Stimulated activated naive CD8-positive, alpha-beta T cell treated with anti-CD3 and anti-CD28 coated beads, Interleukin-15, Interleukin-2, amounts not matched to agents 100 ng/mL and 50 ng/mL, for 24 hours (primary cell): Measurements from ENCODE around the gene ZNF135.

Source experiments
- H3K27ac Mint-ChIP-seq: one replicate; pipeline ENCODE4 v1.8.0; 2021; ENCODE audit warnings: mild to moderate bottlenecking, mixed read lengths
- H3K27me3 Mint-ChIP-seq: one replicate; pipeline ENCODE4 v1.8.0; 2021; ENCODE audit warnings: mixed read lengths
- H3K36me3 Mint-ChIP-seq: one replicate; pipeline ENCODE4 v1.8.0; 2021; ENCODE audit warnings: low read depth, mixed read lengths
- H3K4me1 Mint-ChIP-seq: one replicate; pipeline ENCODE4 v1.8.0; 2021; ENCODE audit warnings: low read depth, mixed read lengths
- H3K4me3 Mint-ChIP-seq: one replicate; pipeline ENCODE4 v1.8.0; 2021; ENCODE audit warnings: mild to moderate bottlenecking, mixed read lengths
- H3K9me3 Mint-ChIP-seq: one replicate; pipeline ENCODE4 v1.8.0; 2021; ENCODE audit warnings: mixed read lengths

ZNF135 gene

DNA sequence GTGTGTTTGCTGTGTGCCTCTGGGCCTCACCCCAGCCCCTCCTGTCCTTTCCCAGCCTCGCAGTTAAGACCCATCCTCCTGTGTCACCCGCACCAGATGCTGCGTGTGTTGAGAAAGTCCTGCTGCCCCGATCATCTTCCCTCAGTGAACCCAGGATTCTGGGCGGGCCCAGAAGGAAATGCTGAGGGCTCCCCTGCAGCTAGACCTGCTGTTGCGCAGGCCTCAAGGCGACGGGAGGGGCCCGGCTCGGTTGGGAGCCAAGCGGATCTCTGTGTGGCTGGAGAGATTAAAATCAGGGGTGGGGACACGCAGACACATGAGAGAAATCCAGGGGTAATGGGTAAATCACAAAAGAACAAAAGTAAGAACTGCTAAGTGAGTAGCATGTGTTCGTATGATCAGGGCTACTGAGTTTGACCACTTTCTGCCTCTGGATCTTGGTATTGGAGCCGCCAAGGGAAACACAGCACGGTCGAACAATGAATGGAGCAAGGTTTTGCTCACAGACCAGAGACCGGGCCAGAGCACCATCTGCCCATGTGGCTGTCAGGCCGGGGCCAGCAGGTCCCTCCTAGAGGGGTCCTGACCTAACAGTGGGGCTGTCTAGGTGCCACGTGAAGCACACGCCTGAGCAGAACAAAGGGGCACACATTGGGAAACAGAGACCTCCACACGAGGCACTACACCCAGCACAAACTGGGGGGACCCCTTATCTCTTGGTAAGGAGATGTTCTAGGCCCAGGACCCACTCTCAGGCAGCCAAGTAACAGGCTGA lies 18.1 kb upstream of the ZNF135 start:
- Mint-ChIP-seq H3K27ac (no peak overlapping the region), H3K9me3 (peaks cover 23% of the 10 kb centered on the region), H3K4me3 (no peak overlapping the region), H3K4me1 (no peaks in the 10 kb centered on the region), H3K27me3 (peaks cover 12% of the 10 kb centered on the region), H3K36me3 (peaks cover 10% of the 10 kb centered on the region)

DNA sequence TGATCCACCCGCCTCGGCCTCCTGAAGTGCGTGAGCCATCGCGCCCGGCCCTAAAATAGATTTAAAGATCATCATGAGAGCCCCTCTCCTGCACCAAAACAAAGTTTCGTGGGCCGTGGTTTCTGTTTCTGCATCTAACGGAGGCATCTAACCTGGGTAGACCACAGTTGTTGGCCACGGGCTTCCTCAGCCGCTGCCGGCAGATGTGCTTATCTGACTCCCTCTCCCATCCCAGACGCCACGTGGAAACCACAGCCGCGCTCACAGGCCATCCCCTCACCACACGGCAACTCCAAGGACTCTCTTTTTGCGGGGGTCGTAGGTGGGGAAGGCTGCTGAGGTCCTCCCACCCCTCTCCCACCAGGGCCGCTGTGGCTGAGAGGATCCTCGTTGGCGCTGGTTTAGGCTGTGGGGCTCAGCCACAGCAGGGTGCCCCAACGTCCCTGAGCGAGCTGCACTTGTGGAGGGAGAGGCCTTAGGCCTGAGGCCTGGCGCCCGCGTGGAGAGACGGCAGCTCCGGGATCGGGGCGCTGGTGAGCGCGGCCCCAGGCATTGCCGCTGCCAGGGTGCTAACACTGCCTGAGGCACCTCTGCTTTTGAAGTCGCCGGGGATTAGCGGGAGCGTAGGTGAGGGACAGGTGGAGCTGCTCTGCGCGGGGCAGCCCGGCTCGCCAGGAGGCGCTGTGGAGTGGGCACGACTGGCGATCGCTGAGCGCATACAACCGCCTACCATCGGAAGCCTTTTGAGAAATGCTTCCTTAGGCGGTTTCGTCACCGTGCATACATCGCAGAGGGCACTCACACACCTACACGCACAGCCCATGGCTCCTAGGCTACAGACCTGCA lies 16.4 kb upstream of the ZNF135 start:
- Mint-ChIP-seq H3K27me3 (peaks cover 4% of the 10 kb centered on the region), H3K4me3 (no peak overlapping the region), H3K27ac (no peak overlapping the region), H3K9me3 (peaks cover 28% of the 10 kb centered on the region), H3K4me1 (no peaks in the 10 kb centered on the region), H3K36me3 (peaks cover 17% of the 10 kb centered on the region)

DNA sequence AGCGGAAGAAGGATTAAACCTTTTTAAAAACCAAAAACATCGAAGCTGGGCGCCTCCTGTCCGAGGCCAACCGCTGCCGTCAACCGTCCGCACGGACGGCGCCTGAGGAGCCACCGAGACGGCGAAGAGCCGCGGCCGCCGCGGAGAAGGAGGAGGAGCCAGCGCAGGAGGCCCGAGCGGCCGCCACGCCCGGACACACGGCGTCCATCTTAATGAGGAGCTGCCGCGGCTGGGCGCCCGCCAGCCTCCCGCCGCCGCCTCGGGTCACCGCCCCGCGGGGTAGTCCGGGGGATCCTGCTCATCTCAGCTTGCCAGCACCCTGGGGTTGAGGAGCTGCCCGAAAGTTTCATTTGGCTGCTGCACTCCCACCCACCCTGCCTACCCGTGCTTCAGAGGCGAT lies 14.7 kb upstream of the ZNF135 start:
- Mint-ChIP-seq H3K9me3 (peaks cover 30% of the 10 kb centered on the region), H3K36me3 (peaks cover 17% of the 10 kb centered on the region), H3K4me3 (no peak overlapping the region), H3K4me1 (no peaks in the 10 kb centered on the region), H3K27ac (no peak overlapping the region), H3K27me3 (no peaks in the 10 kb centered on the region)

DNA sequence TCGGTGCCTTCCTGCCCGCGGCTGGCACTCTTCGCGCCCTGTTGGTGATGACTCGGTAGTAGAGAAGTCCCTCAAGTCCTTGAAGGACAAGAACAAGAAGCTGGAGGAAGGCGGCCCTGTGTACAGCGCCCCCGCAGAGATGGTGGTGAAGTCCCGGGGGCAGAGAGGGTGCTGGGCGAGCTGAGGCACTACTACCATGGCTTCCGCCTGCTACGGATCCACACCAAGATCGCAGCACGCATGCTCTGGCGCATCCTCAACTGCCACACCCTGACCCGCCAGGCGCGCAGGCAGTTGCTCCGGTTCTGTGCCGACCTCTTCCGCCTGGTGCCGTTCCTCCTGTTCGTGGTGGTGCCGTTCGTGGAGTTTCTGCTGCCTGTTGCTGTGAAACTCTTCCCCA lies 14.2 kb upstream of the ZNF135 start:
- H3K27ac Mint-ChIP-seq = no peak overlapping the region
- peaks cover 34% of the 10 kb centered on the region for H3K9me3 Mint-ChIP-seq
- no peaks in the 10 kb centered on the region for H3K4me1 Mint-ChIP-seq
- no peaks in the 10 kb centered on the region for H3K27me3 Mint-ChIP-seq
- peaks cover 17% of the 10 kb centered on the region for H3K36me3 Mint-ChIP-seq
- no peak overlapping the region for H3K4me3 Mint-ChIP-seq

DNA sequence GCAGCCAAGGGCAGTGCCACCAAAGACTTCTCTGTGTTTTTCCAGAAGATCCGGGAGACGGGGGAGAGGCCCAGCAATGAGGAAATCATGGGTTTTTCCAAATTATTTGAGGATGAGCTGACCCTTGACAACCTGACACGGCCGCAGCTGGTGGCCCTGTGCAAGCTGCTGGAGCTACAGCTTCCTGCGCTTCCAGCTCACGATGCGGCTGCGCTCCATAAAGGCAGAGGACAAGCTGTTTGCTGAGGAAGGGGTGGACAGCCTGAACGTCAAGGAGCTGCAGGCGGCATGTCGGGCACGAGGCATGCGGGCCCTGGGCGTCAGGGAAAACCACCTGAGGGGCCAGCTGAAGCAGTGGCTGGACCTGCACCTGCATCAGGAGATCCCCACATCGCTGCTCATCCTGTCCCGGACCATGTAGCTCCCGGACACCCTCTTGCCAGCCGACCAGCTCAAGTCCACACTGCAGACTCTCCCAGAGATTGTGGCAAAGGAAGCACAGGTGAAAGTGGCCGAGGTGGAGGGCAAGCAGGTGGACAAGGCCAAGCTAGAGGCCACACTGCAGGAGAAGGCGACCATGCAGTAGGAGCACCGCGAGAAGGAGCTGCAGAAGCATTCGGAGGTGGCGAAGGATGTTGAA lies 13.6 kb upstream of the ZNF135 start:
- H3K4me3 Mint-ChIP-seq = no peak overlapping the region
- H3K27ac Mint-ChIP-seq = no peak overlapping the region
- peaks cover 17% of the 10 kb centered on the region for H3K36me3 Mint-ChIP-seq
- H3K9me3 Mint-ChIP-seq = peaks cover 35% of the 10 kb centered on the region
- no peaks in the 10 kb centered on the region for H3K27me3 Mint-ChIP-seq
- H3K4me1 Mint-ChIP-seq = no peaks in the 10 kb centered on the region

DNA sequence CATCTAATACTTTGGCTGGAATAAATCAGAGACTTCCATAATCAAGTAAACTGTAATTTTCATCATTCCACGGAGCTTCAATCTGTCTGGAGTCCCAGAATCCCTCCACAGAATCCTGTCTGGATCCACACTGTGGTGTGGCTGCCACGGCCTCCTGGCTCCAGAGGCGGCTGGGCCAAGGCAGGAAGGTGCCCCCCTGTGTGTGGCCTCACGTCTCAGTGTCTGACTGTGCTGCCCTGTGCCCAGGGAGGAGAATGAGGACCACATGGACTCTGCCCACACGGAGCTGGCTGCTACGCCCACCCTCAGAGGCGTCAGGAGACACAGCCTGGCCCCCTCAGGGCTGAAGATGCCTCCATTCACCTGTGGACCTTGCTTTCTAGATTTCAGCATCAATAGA lies 12.2 kb upstream of the ZNF135 start:
- peaks cover 37% of the 10 kb centered on the region for H3K9me3 Mint-ChIP-seq
- H3K4me3 Mint-ChIP-seq = no peak overlapping the region

DNA sequence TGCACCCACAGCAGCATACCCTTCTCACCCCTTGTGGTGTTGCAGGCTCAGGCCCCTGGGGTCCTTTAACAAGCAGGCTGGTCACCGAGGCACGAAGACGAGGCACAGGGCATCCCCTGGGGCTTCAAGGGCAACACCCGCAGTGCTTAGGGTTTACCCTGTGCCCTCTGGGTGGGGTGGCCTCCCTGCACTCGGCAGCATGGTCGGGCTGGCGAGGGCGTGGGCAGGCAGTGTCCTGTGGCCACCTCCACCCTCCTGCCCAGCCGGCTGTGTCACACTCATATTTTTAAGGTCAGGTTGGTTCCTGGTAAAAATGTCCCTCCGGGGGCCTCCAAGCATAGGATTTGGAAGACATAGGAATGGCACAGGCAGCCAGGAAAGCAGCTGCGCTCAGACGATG lies 11.4 kb upstream of the ZNF135 start:
- peaks cover 35% of the 10 kb centered on the region for H3K9me3 Mint-ChIP-seq

More for the DNA sequence above, 12.2 kb upstream of the ZNF135 start:
- Mint-ChIP-seq H3K4me1 (no peaks in the 10 kb centered on the region), H3K27me3 (no peaks in the 10 kb centered on the region), H3K27ac (no peak overlapping the region), H3K36me3 (peaks cover 21% of the 10 kb centered on the region)

DNA sequence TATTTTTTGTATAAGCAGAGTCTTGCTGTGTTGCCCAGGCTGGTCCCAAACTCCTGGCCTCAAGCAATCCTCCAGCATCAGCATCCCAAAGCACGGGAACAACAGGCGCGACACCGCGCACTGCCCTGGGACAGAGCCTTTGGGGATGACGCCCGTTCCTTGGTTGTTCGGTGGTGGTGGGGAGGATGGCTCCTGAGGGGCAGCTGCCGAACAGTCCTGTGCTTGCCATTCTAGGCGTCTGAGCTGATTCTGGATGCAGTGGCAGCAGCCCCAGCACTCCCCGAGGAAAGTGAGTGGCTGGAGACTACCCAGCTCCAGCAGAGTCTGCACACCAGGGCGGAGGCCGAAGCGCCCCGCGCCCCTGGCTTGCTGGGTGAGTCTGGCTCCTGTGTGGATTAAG lies 6.8 kb upstream of the ZNF135 start:
- peaks cover 29% of the 10 kb centered on the region for H3K9me3 Mint-ChIP-seq
- no peaks in the 10 kb centered on the region for H3K4me1 Mint-ChIP-seq

More for the DNA sequence above, 11.4 kb upstream of the ZNF135 start:
- Mint-ChIP-seq H3K4me1 (no peaks in the 10 kb centered on the region), H3K27me3 (no peaks in the 10 kb centered on the region), H3K36me3 (peaks cover 20% of the 10 kb centered on the region), H3K4me3 (no peak overlapping the region), H3K27ac (no peak overlapping the region)

DNA sequence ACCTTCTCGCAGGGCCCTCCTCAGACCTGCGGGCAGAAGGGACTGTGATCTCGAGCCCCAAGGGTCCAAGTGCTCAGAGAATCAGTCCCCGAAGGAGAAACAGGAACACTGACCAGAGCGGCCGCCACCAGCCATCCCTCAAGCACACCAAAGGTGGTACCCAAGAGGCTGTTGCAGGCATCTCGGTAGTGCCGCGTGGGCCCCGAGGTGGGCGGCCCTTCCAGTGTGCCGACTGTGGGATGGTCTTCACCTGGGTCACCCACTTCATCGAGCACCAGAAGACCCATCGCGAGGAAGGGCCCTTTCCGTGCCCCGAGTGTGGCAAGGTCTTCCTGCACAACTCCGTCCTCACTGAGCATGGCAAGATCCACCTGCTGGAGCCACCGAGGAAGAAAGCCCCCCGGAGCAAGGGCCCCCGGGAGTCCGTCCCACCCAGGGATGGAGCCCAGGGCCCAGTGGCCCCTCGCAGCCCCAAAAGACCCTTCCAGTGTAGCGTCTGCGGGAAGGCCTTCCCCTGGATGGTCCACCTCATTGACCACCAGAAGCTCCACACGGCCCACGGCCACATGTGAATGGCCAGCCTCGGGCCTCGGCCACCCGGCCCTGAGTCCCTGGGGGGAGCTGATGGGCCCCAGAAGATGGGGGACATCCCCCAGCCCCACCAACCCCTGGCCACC lies 5.5 kb upstream of the ZNF135 start:
- H3K27me3 Mint-ChIP-seq = peaks cover 11% of the 10 kb centered on the region
- peaks cover 33% of the 10 kb centered on the region for H3K9me3 Mint-ChIP-seq
- H3K4me3 Mint-ChIP-seq = no peak overlapping the region
- H3K36me3 Mint-ChIP-seq = peaks cover 25% of the 10 kb centered on the region
- H3K27ac Mint-ChIP-seq = no peak overlapping the region
- H3K4me1 Mint-ChIP-seq = peaks cover under 1% of the 10 kb centered on the region

More for the DNA sequence above, 6.8 kb upstream of the ZNF135 start:
- peaks cover 11% of the 10 kb centered on the region for H3K27me3 Mint-ChIP-seq
- no peak overlapping the region for H3K4me3 Mint-ChIP-seq
- H3K36me3 Mint-ChIP-seq = peaks cover 22% of the 10 kb centered on the region
- no peak overlapping the region for H3K27ac Mint-ChIP-seq

DNA sequence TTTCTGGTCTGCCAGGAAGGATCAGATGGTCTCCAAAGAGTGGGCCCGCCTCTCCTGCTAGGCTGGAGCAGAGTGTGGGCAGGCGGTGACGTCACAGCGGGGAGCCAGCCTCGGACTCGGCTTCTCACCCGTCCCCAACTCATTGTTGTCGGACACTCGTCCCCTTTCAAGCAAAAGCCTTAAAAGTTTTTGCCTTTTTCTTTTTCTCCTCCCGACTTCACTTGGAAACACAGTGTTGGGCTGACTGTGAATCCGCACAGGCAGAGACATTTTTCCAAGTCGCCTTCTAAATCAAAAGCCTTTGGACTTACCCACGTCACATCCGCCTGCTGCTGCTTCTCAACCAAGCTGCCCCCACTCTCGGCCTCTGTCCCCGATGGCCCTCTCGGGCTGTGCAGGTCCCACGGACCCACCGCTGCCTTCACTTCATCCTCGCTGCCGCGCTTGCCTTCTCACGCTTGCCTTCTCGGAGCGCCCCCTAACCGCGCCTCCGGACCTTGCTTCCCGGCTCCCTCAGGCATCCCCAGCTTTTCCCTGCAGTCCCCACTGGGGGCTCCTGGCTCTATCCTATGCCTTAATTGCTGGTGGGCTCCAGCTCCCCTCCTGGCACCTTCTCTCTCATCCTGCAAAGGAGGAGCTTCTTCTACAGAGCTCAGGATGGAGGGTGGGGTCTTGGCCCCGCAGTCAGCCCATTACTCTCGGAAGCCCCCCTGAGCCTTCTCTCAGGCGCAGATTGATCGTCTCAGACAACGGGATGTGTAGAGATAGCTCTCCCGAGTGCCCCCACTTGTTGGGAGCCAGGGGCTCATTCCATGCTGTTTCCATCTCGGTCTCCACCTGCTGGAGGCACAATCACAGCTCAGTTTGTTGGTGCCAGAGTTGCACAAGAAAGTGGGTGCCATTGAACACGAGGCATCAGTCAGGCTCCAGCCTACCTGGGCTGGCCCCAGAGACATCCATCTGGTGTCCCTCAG lies 3.9 kb upstream of the ZNF135 start:
- Mint-ChIP-seq H3K4me1 (peaks cover 7% of the 10 kb centered on the region), H3K27me3 (peaks cover 13% of the 10 kb centered on the region)

DNA sequence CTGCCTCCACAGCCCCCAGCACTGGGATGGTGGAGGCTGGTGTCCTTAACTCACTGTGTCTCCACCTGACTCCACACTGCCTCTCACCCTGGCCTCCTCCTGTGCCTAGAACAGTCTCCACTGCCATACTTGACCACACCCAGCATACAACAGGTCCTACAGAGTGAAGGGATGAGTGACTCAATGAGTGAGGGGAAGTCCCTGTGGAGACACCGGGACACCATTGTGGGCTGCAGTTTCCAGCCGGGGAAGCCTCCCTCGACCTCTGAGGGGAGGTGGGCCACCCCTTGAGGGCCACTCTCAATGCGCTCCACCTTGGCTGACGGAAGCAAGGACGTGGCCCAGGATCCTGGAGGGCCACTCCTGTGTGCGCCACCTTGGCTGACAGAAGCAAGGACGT lies 2.8 kb upstream of the ZNF135 start:
- Mint-ChIP-seq H3K27me3 (peaks cover 13% of the 10 kb centered on the region), H3K27ac (no peak overlapping the region), H3K9me3 (peaks cover 24% of the 10 kb centered on the region), H3K36me3 (peaks cover 25% of the 10 kb centered on the region), H3K4me3 (no peak overlapping the region), H3K4me1 (peaks cover 7% of the 10 kb centered on the region)

More for the DNA sequence above, 3.9 kb upstream of the ZNF135 start:
- H3K9me3 Mint-ChIP-seq = peaks cover 27% of the 10 kb centered on the region
- no peak overlapping the region for H3K4me3 Mint-ChIP-seq
- H3K27ac Mint-ChIP-seq = no peak overlapping the region
- H3K36me3 Mint-ChIP-seq = peaks cover 25% of the 10 kb centered on the region

DNA sequence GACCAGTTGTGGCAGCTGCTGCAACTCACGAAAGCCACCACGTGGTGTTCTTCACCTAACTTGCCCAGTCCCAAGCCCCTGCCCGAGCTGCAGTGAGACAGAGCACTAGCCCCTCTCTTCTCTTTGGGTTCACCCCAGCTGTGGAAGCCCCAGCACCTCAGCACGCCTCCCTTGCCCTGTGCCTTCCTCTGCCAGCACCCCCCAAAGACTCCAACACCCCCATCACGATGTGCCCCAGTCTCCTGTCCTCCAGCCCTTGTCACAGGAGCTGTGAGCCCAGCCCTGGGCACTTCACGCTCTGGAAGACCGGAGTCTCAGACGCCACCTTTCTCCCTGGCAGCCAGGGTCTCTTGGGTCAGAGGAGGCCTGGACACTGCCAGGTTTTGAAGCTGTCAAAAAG lies 2.2 kb upstream of the ZNF135 start:
- peaks cover 7% of the 10 kb centered on the region for H3K4me1 Mint-ChIP-seq
- H3K27me3 Mint-ChIP-seq = peaks cover 13% of the 10 kb centered on the region
- H3K27ac Mint-ChIP-seq = no peak overlapping the region
- no peak overlapping the region for H3K4me3 Mint-ChIP-seq
- H3K36me3 Mint-ChIP-seq = peaks cover 24% of the 10 kb centered on the region
- H3K9me3 Mint-ChIP-seq = peaks cover 30% of the 10 kb centered on the region

DNA sequence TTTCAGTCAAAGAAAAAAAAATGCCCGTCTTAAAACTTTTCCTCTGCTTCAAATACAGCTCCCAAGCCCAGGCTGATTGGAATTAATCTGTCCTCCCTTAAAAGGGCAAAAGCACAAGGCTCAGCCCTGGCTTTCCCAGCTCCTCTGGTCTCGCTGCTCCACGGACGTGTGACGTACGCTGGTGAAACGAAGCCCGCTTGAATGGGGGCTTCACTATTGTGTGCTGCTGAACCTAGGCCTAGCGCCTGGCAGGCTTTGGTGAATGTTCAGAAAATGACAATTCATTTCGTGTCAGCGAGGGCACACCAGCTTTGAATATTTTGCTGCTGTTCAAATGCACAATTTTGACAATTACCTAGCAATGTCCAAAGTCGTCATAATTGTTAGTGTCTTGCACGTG lies 615 bp upstream of the ZNF135 start:
- Mint-ChIP-seq H3K36me3 (peaks cover 33% of the 10 kb centered on the region), H3K9me3 (peaks cover 33% of the 10 kb centered on the region), H3K27ac (no peak overlapping the region), H3K4me3 (peak overlapping the region; percentile 62), H3K4me1 (peaks cover 7% of the 10 kb centered on the region), H3K27me3 (peaks cover 13% of the 10 kb centered on the region)

DNA sequence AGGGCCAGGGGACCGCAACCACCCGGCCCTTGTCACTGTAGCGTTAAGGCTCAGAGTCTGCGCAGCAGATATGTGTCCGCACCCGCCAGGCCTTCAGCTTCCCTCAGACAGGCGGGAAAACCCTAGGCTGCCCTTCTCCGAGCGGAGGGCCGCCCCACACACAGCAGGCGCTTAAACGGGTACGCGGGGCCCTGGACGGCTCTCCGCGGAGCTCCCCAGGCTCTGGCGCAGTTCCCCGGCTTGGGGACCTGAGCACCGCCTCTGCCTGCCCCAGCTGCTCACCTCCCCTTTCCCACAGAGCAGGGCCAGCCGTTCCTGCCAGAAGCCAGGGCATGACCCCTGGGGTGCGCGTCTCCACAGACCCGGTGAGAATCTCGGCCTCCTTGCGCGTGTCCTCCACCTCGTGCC lies 593 bp downstream of the ZNF135 start:
- Mint-ChIP-seq H3K27ac (no peak overlapping the region), H3K36me3 (peaks cover 43% of the 10 kb centered on the region), H3K9me3 (peaks cover 41% of the 10 kb centered on the region), H3K27me3 (peaks cover 12% of the 10 kb centered on the region), H3K4me3 (peak overlapping the region; percentile 62), H3K4me1 (peaks cover 7% of the 10 kb centered on the region)
